IPS-18a (cell line): ENCODE data around the gene USH1C.

Experiments used
- H3K27ac ChIP-seq: one replicate; pipeline ENCODE4 v1.5.1; 2013; ENCODE audit warnings: low read length
- H3K27me3 ChIP-seq: one replicate; pipeline ENCODE4 v1.6.1; 2013; ENCODE audit warnings: mild to moderate bottlenecking, low read length; ENCODE audit not compliant: control insufficient read depth, insufficient read depth
- H3K36me3 ChIP-seq: one replicate; pipeline ENCODE4 v1.6.1; 2013; ENCODE audit warnings: low read depth, low read length; ENCODE audit not compliant: control insufficient read depth
- H3K4me1 ChIP-seq: one replicate; pipeline ENCODE4 v1.6.1; 2013; ENCODE audit warnings: low read depth, low read length; ENCODE audit not compliant: control insufficient read depth
- H3K4me3 ChIP-seq: one replicate; pipeline ENCODE4 v1.5.1; 2013; ENCODE audit warnings: low read length
- H3K9ac ChIP-seq: one replicate; pipeline ENCODE4 v1.6.1; 2013; ENCODE audit warnings: mild to moderate bottlenecking, low read length, moderate library complexity
- H3K9me3 ChIP-seq: one replicate; pipeline ENCODE4 v1.6.1; 2013; ENCODE audit warnings: low read depth, low read length; ENCODE audit not compliant: control insufficient read depth

Gene USH1C

GRCh38 chr11:17490232-17490631 lies 54.0 kb downstream of the USH1C start:
- H3K36me3 ChIP-seq, result no peaks in the 10 kb centered on the region
- H3K27ac ChIP-seq, result no peak overlapping the region
- no peak overlapping the region for H3K4me3 ChIP-seq
- no peak overlapping the region for H3K9ac ChIP-seq
- no peaks in the 10 kb centered on the region for H3K9me3 ChIP-seq
- no peaks in the 10 kb centered on the region for H3K4me1 ChIP-seq
- no peaks in the 10 kb centered on the region for H3K27me3 ChIP-seq

- Histone ChIP-seq H3K9ac (no peak overlapping the region), H3K27ac (no peak overlapping the region), H3K36me3 (no peaks in the 10 kb centered on the region), H3K9me3 (no peaks in the 10 kb centered on the region), H3K27me3 (no peaks in the 10 kb centered on the region), H3K4me3 (no peak overlapping the region), H3K4me1 (no peaks in the 10 kb centered on the region)
These were observed 54.5 kb downstream of the USH1C start for GRCh38 chr11:17489751-17490150.

GRCh38 chr11:17488563-17488962 lies 55.7 kb downstream of the USH1C start:
- H3K27ac ChIP-seq, result no peak overlapping the region
- no peak overlapping the region for H3K9ac ChIP-seq
- no peaks in the 10 kb centered on the region for H3K36me3 ChIP-seq
- no peak overlapping the region for H3K4me3 ChIP-seq
- H3K9me3 ChIP-seq, result no peaks in the 10 kb centered on the region
- H3K4me1 ChIP-seq, result no peaks in the 10 kb centered on the region
- H3K27me3 ChIP-seq, result no peaks in the 10 kb centered on the region

- no peak overlapping the region for H3K4me3 ChIP-seq
- H3K9ac ChIP-seq, result no peak overlapping the region
- H3K36me3 ChIP-seq, result no peaks in the 10 kb centered on the region
- no peaks in the 10 kb centered on the region for H3K4me1 ChIP-seq
- no peak overlapping the region for H3K27ac ChIP-seq
- H3K27me3 ChIP-seq, result no peaks in the 10 kb centered on the region
- no peaks in the 10 kb centered on the region for H3K9me3 ChIP-seq
These were observed 57.6 kb downstream of the USH1C start for GRCh38 chr11:17486646-17487045.

GRCh38 chr11:17483505-17483904 lies 60.7 kb downstream of the USH1C start:
- H3K36me3 ChIP-seq, result no peaks in the 10 kb centered on the region
- peaks cover 9% of the 10 kb centered on the region for H3K27me3 ChIP-seq
- no peak overlapping the region for H3K27ac ChIP-seq
- peaks cover 10% of the 10 kb centered on the region for H3K4me1 ChIP-seq
- no peaks in the 10 kb centered on the region for H3K9me3 ChIP-seq
- H3K4me3 ChIP-seq, result no peak overlapping the region
- no peak overlapping the region for H3K9ac ChIP-seq

- H3K27ac ChIP-seq, result no peak overlapping the region
- no peaks in the 10 kb centered on the region for H3K36me3 ChIP-seq
- H3K27me3 ChIP-seq, result peaks cover 25% of the 10 kb centered on the region
- no peak overlapping the region for H3K4me3 ChIP-seq
- no peaks in the 10 kb centered on the region for H3K9me3 ChIP-seq
- H3K4me1 ChIP-seq, result peaks cover 10% of the 10 kb centered on the region
- H3K9ac ChIP-seq, result no peak overlapping the region
These were observed 62.3 kb downstream of the USH1C start for GRCh38 chr11:17481905-17482304.

GRCh38 chr11:17479284-17480214 lies 64.7 kb downstream of the USH1C start:
- H3K9me3 ChIP-seq, result no peaks in the 10 kb centered on the region
- H3K27me3 ChIP-seq, result peaks cover 47% of the 10 kb centered on the region
- peaks cover 10% of the 10 kb centered on the region for H3K4me1 ChIP-seq
- no peak overlapping the region for H3K9ac ChIP-seq
- no peak overlapping the region for H3K27ac ChIP-seq
- H3K4me3 ChIP-seq, result no peak overlapping the region
- H3K36me3 ChIP-seq, result no peaks in the 10 kb centered on the region

- no peak overlapping the region for H3K27ac ChIP-seq
- peaks cover 10% of the 10 kb centered on the region for H3K4me1 ChIP-seq
- no peak overlapping the region for H3K9ac ChIP-seq
- no peaks in the 10 kb centered on the region for H3K36me3 ChIP-seq
- H3K9me3 ChIP-seq, result no peaks in the 10 kb centered on the region
- peaks cover 58% of the 10 kb centered on the region for H3K27me3 ChIP-seq
- no peak overlapping the region for H3K4me3 ChIP-seq
These were observed 66.1 kb downstream of the USH1C start for GRCh38 chr11:17478070-17478469.

GRCh38 chr11:17477361-17477760 lies 66.9 kb downstream of the USH1C start:
- Histone ChIP-seq H3K9me3 (no peaks in the 10 kb centered on the region), H3K27ac (no peak overlapping the region), H3K36me3 (no peaks in the 10 kb centered on the region), H3K4me3 (peak overlapping the region; percentile 39), H3K9ac (no peak overlapping the region), H3K4me1 (peaks cover 10% of the 10 kb centered on the region), H3K27me3 (peaks cover 58% of the 10 kb centered on the region)

- H3K27me3 ChIP-seq, result peaks cover 58% of the 10 kb centered on the region
- no peaks in the 10 kb centered on the region for H3K9me3 ChIP-seq
- no peak overlapping the region for H3K27ac ChIP-seq
- H3K9ac ChIP-seq, result no peak overlapping the region
- H3K4me3 ChIP-seq, result peak overlapping the region; percentile 39
- H3K4me1 ChIP-seq, result peaks cover 10% of the 10 kb centered on the region
- H3K36me3 ChIP-seq, result no peaks in the 10 kb centered on the region
These were observed 67.2 kb downstream of the USH1C start for GRCh38 chr11:17477084-17477333.

- peaks cover 58% of the 10 kb centered on the region for H3K27me3 ChIP-seq
- no peak within 1 kb of the TSS for H3K27ac ChIP-seq
- H3K4me3 ChIP-seq, result peak within 1 kb of the TSS; percentile 77
- no peaks in the 10 kb centered on the region for H3K36me3 ChIP-seq
- H3K9me3 ChIP-seq, result no peaks in the 10 kb centered on the region
- peaks cover 10% of the 10 kb centered on the region for H3K4me1 ChIP-seq
- no peak within 1 kb of the TSS for H3K9ac ChIP-seq
These were observed 67.7 kb downstream of the USH1C start, which contains the start of gene ABCC8 for GRCh38 chr11:17476317-17477083. ABCC8 (minus strand) TSS chr11:17476845; CDS start chr11:17476776, 69 bp downstream.
